CD14-positive monocyte (primary cell): Measurements from ENCODE around the gene TREML4. TPM values are rescaled to one million over a fixed set of nuclear protein-coding genes. Genes with fewer than 3 reads are reported as not detected.

Experiments
- DNase-seq, 3 donors: peaks; one replicate each; pipeline ENCODE4 v3.0.0-alpha.2; 2011 to 2022
- H2AFZ ChIP-seq: 2 replicates; pipeline ENCODE4 v1.6.0; 2012; ENCODE audit warnings: mild to moderate bottlenecking, low read depth, low read length, inconsistent platforms; ENCODE audit not compliant: insufficient read depth, poor library complexity, severe bottlenecking
- H3K27ac ChIP-seq, 2 donors: 1 replicate in 1 of 2; 2 replicates in 1 of 2; pipeline ENCODE4 v1.5.1; 2012 to 2013; ENCODE audit warnings: low read length in 2 of 2, control low read depth in 1 of 2, inconsistent platforms in 1 of 2, low read depth in 1 of 2, mild to moderate bottlenecking in 1 of 2
- H3K27me3 ChIP-seq, 2 donors: one replicate each; pipeline versions ENCODE4 v1.6.0 to v1.6.1; 2011 to 2013; ENCODE audit warnings: low read length in 2 of 2; ENCODE audit not compliant: control insufficient read depth in 2 of 2, insufficient read depth in 2 of 2
- H3K36me3 ChIP-seq, 2 donors: replicated peaks in 1 of 2; 1 replicate in 1 of 2; 2 replicates in 1 of 2; pipeline versions ENCODE4 v1.5.1 to v1.6.1; 2012 to 2013; ENCODE audit warnings: low read length in 2 of 2, control low read depth in 1 of 2, inconsistent platforms in 1 of 2, mild to moderate bottlenecking in 1 of 2; ENCODE audit not compliant: insufficient read depth in 2 of 2, control insufficient read depth in 1 of 2
- H3K4me1 ChIP-seq, 2 donors: 1 replicate in 1 of 2; 2 replicates in 1 of 2; pipeline versions ENCODE4 v1.5.1 to v1.6.1; 2012 to 2013; ENCODE audit warnings: low read length in 2 of 2, control low read depth in 1 of 2, inconsistent platforms in 1 of 2, mild to moderate bottlenecking in 1 of 2, moderate library complexity in 1 of 2; ENCODE audit not compliant: insufficient read depth in 2 of 2, control insufficient read depth in 1 of 2
- H3K4me2 ChIP-seq: replicated peaks from 2 replicates; pipeline ENCODE3; 2012; ENCODE audit warnings: low read length, moderate library complexity, mild to moderate bottlenecking; ENCODE audit not compliant: poor library complexity, severe bottlenecking; ENCODE audit errors: extremely low read depth
- H3K4me3 ChIP-seq, 3 experiments: fragments of 200-600 bp in 1 of 3; sonication (generic) in 1 of 3; replicated peaks in 1 of 3; 1 replicate in 2 of 3; 2 replicates in 1 of 3; pipeline ENCODE4 v1.5.1; 2011 to 2013; ENCODE audit warnings: low read length in 3 of 3, mild to moderate bottlenecking in 3 of 3, control low read depth in 2 of 3, low read depth in 2 of 3, inconsistent platforms in 1 of 3, moderate library complexity in 1 of 3
- H3K79me2 ChIP-seq: 2 replicates; pipeline ENCODE4 v1.6.0; 2012; ENCODE audit warnings: mild to moderate bottlenecking, control low read depth, inconsistent platforms, low read length, moderate library complexity; ENCODE audit not compliant: insufficient read depth
- H3K9ac ChIP-seq: 2 replicates; pipeline ENCODE4 v1.6.0; 2017; ENCODE audit warnings: low read length, mild to moderate bottlenecking; ENCODE audit not compliant: insufficient read depth, poor library complexity, severe bottlenecking
- H3K9me3 ChIP-seq, 2 donors: replicated peaks in 1 of 2; 1 replicate in 1 of 2; 2 replicates in 1 of 2; pipeline versions ENCODE4 v1.5.1 to v1.6.1; 2012 to 2013; ENCODE audit warnings: low read length in 2 of 2, control low read depth in 1 of 2; ENCODE audit not compliant: control insufficient read depth in 1 of 2, insufficient read depth in 1 of 2
- H4K20me1 ChIP-seq: 2 replicates; pipeline ENCODE4 v1.6.0; 2012; ENCODE audit warnings: mild to moderate bottlenecking, low read length, control low read depth, moderate library complexity; ENCODE audit not compliant: insufficient read depth
- H3K27ac Mint-ChIP-seq, 7 donors: one replicate each; pipeline ENCODE4 v1.8.0; 2020; ENCODE audit warnings: mild to moderate bottlenecking in 7 of 7, mixed read lengths in 7 of 7, moderate library complexity in 6 of 7, inconsistent platforms in 2 of 7
- H3K27me3 Mint-ChIP-seq, 3 donors: one replicate each; pipeline ENCODE4 v1.8.0; 2021 to 2022; ENCODE audit warnings: low read depth in 3 of 3, mild to moderate bottlenecking in 3 of 3, mixed read lengths in 3 of 3, moderate library complexity in 3 of 3, inconsistent platforms in 1 of 3
- H3K36me3 Mint-ChIP-seq, 2 donors: one replicate each; pipeline ENCODE4 v1.8.0; 2020; ENCODE audit warnings: mixed read lengths in 2 of 2, inconsistent platforms in 1 of 2, mild to moderate bottlenecking in 1 of 2
- H3K4me1 Mint-ChIP-seq: one replicate; pipeline ENCODE4 v1.8.0; 2020; ENCODE audit warnings: mild to moderate bottlenecking, mixed read lengths
- H3K4me3 Mint-ChIP-seq, 2 donors: one replicate each; pipeline ENCODE4 v1.8.0; 2020; ENCODE audit warnings: mild to moderate bottlenecking in 2 of 2, mixed read lengths in 2 of 2, moderate library complexity in 1 of 2
- H3K9me3 Mint-ChIP-seq, 7 donors: one replicate each; pipeline ENCODE4 v1.8.0; 2020 to 2022; ENCODE audit warnings: mixed read lengths in 7 of 7, mild to moderate bottlenecking in 6 of 7, moderate library complexity in 6 of 7, inconsistent platforms in 2 of 7
- CTCF ChIP-seq: fragments of 200-600 bp; IDR thresholded peaks from one replicate; pipeline ENCODE4 v1.8.0; 2022; ENCODE audit warnings: antibody characterized with exemption, mild to moderate bottlenecking
- WGBS: methylation state at CpG from one replicate; pipeline ENCODE4 v1.1.5; 2013; ENCODE audit warnings: missing lambda C conversion rate; ENCODE audit not compliant: insufficient coverage; 5-methylcytosine and 5-hydroxymethylcytosine counted together
- intact Hi-C, 2 donors: fragments of 100-400 bp; cut with micrococcal nuclease; formaldehyde crosslinking; loops; one replicate each; pipeline versions ENCODE4 v1.15.0 to v1.15.1; 2023
- polyA plus RNA-seq, 3 donors: library from polyadenylated mRNA; depleted of rRNA in 1 of 3; unstranded in 2 of 3; stranded (reverse) in 1 of 3; fragments of 300-500 nt in 2 of 3; fragments of >200 nt in 1 of 3; fragmentation: Illumina TruSeq in 2 of 3; gene quantifications; 1 replicate in 2 of 3; 2 replicates in 1 of 3; pipeline ENCODE4 v1.2.3, GENCODE V29; 2012 to 2021

Gene TREML4
- polyA plus RNA-seq, 3 donors: not detected

- peaks cover 32 to 43% of the 10 kb centered on the region in 2 donors for H3K4me1 ChIP-seq
- no peak for TF ChIP-seq CTCF
- peak overlapping the region in 1 of 7 donors; percentile 1 for H3K27ac Mint-ChIP-seq
- peaks cover 2 to 7% (median 3%) of the 10 kb centered on the region in 3 donors for H3K27me3 Mint-ChIP-seq
- peaks cover 0 to 2% (median 0%) of the 10 kb centered on the region in 7 donors for H3K9me3 Mint-ChIP-seq
- H3K4me3 Mint-ChIP-seq: no peak overlapping the region
- H3K79me2 ChIP-seq: no peaks in the 10 kb centered on the region
- H3K4me3 ChIP-seq: no peak overlapping the region
- H3K36me3 ChIP-seq: no peaks in the 10 kb centered on the region
- peaks cover 0 to 11% of the 10 kb centered on the region in 2 donors for H3K36me3 Mint-ChIP-seq
- H3K27ac ChIP-seq: no peak overlapping the region
- no peak overlapping the region for H3K4me2 ChIP-seq
- no peaks in the 10 kb centered on the region for H3K9me3 ChIP-seq
- H4K20me1 ChIP-seq: no peaks in the 10 kb centered on the region
- intact Hi-C loops: loop anchor here (5.0 kb wide), 3 partner anchors 39 to 91 kb away; no protein-coding TSS in a partner anchor
- WGBS: no CpG with 5 or more reads among the region's 3 CpGs
- H2AFZ ChIP-seq: no peak overlapping the region
- H3K9ac ChIP-seq: no peak overlapping the region
- H3K27me3 ChIP-seq: no peaks in the 10 kb centered on the region
- peaks cover 36% of the 10 kb centered on the region for H3K4me1 Mint-ChIP-seq
- no peak for DNase-seq
These were observed 1.4 kb upstream of the TREML4 start for GRCh38 chr6:41226752-41227151.

- no peaks in the 10 kb centered on the region for H4K20me1 ChIP-seq
These were observed 467 bp downstream of the TREML4 start for GRCh38 chr6:41228616-41229015.

More at GRCh38 chr6:41228616-41229015, 467 bp downstream of the TREML4 start:
- Histone ChIP-seq H3K9me3 (no peaks in the 10 kb centered on the region), H3K27me3 (no peaks in the 10 kb centered on the region), H3K79me2 (no peaks in the 10 kb centered on the region), H3K36me3 (no peaks in the 10 kb centered on the region), H3K4me2 (no peak overlapping the region), H2AFZ (peak overlapping the region; percentile 13), H3K27ac (peak overlapping the region; percentile 60 to 98), H3K9ac (peak overlapping the region; percentile 20), H3K4me1 (peaks cover 19 to 29% of the 10 kb centered on the region in 2 donors), H3K4me3 (peak overlapping the region in 1 of 3 experiments; percentile 51)
- Mint-ChIP-seq H3K36me3 (peaks cover 0 to 9% of the 10 kb centered on the region in 2 donors), H3K27me3 (peaks cover 1 to 6% (median 2%) of the 10 kb centered on the region in 3 donors), H3K9me3 (peaks cover 0 to 3% (median 1%) of the 10 kb centered on the region in 7 donors), H3K4me1 (peaks cover 21% of the 10 kb centered on the region), H3K4me3 (no peak overlapping the region), H3K27ac (peak overlapping the region; percentile 85 to 96 (median 90))
- 6% methylated on average over 4 of the region's 5 CpGs for WGBS
- DNase-seq: peak; percentile 82 to 99 (median 87)
- TF ChIP-seq CTCF: peak; percentile 66
- intact Hi-C loops: loop anchor here (5.0 kb wide), 3 partner anchors 41 to 89 kb away; no protein-coding TSS in a partner anchor
